HG03342 (cell line): ENCODE data around the gene TEAD4.
A peak's percentile ranks its signal among the peaks of the same experiment; 100 is the strongest.

Experiments used
- ATAC-seq: cut with Tn5 transposase; IDR thresholded peaks from one replicate; pipeline ENCODE4 v1.9.1; 2021; ENCODE audit warnings: mild to moderate bottlenecking, moderate library complexity; ENCODE audit not compliant: unreplicated experiment

Gene TEAD4

DNA sequence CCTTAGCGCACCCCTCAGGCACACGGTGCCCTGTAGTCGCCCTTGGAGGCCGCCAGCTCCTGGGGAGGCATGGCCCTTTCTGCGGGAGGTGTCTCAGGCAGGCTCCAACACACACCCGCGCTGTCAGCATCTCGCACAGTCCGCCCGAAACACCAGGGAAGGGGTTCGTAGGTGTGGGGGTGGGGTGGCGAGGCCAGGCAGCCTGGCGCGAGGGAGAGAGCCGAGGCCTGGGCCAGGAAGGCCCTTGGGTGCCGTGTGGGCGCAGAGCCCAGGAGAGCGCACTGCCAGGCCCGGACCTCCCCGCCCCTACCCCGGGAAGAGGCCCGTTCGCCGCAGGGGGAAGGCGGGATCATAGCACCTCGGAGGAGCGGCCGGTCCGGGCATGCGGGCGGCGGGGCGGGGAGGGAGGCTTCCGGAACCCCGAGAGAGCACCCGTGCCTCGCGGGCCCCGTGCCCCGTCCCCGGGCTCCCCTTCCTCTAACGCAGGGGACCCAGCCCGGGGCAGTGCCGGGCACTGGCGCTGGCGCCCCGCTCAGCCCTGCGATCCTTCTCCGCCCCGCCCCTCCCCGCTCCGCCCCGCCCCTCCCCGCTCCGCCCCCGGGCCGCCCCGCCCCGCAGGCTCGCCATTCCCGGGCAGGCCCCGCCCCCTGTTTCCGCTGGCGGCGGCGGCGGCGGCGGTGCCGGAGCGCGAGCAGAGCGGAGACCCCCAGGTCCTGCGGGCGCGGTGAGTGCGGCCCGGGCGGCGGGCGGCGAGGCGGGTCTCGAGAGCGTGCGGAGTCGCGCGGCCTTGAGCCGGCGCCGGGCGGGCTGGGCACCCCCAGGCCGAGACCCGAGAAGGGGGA, 117.8 kb downstream of the TEAD4 start, which contains the start of gene TSPAN9:
TSPAN9 (plus strand) TSS at position 650 of the 842 bp plus-strand sequence. CDS start 123,815 bp downstream, outside the sequence.
- ATAC-seq, result peak; percentile 71

DNA sequence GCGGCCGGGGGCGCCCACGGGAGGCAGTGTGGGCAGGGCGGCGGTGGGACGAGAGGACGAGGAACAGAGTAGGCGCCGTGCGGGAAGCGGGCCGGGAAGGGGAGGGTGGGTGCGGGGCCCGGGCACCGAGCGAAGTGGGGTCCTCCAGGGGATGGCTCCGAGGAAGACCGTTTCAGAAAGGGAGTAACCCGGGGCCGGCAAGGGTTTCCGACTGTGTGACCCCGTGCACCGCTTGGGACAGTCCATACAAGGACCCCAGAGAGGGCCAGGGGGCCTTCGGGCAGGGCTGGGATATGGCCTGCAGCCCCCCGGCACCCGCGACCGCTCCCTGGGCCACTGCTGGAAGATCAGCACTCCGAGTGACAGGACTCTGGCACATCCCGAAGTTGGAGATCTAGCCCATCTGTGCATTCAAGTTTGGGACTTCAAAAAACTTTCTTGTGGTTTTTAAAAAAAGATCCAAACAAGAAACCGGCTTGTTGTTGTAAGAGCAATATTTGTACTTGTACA, 118.4 kb downstream of the TEAD4 start:
- no peak for ATAC-seq

GRCh38 chr12:3078086-3078820, 119.1 kb downstream of the TEAD4 start:
- ATAC-seq, result no peak

- ATAC-seq, result no peak
Observed at GRCh38 chr12:3081091-3081490, 121.9 kb downstream of the TEAD4 start.

DNA sequence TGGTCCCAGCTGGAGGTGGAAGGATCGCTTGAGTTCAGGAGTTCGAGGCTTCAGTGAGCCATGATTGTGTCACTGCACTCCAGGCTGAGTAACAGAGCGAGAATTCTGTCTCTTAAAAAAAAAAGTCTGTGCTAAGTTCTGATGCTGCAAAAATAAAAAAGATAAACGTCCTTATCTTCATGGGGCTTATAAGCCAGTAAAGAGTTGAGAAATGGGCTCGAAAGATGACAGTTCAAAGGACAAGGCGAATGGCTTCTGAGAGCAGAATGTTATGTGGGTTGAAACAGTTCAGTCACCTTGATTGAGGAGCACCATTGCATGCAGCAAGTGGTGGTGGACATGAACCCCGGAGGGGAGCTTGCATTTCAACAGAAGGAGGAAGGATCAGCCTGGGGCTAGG, 122.7 kb downstream of the TEAD4 start:
- ATAC-seq, result no peak

- no peak for ATAC-seq
Observed at GRCh38 chr12:3083241-3083920, 124.2 kb downstream of the TEAD4 start.

- ATAC-seq, result no peak
Observed at GRCh38 chr12:3083921-3084347, 124.7 kb downstream of the TEAD4 start.

DNA sequence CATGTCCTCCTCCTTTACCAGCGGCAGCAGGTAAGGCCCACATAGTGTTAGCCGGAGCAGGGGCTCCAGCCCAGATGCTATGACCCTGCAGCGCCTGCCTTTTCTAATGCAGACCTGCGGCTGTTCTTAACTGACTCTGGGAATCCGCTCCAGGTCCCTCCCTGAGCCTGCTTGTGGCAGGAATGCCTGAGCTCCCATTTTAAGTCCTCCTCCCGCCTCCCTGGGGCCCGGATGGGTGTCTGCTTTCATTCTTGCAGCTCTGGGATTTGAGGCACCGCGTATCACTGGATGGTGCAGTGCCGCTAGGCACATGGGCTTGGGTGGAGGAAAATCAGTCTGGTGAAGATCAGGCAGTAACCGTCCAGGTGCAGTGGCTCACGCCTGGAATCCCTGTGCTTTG, 125.5 kb downstream of the TEAD4 start:
- no peak for ATAC-seq

- ATAC-seq, result no peak
Observed at GRCh38 chr12:3085341-3086139, 126.3 kb downstream of the TEAD4 start.

GRCh38 chr12:3086211-3086610, 127.0 kb downstream of the TEAD4 start:
- ATAC-seq, result no peak

- ATAC-seq, result no peak
Observed at GRCh38 chr12:3086729-3087323, 127.6 kb downstream of the TEAD4 start.

DNA sequence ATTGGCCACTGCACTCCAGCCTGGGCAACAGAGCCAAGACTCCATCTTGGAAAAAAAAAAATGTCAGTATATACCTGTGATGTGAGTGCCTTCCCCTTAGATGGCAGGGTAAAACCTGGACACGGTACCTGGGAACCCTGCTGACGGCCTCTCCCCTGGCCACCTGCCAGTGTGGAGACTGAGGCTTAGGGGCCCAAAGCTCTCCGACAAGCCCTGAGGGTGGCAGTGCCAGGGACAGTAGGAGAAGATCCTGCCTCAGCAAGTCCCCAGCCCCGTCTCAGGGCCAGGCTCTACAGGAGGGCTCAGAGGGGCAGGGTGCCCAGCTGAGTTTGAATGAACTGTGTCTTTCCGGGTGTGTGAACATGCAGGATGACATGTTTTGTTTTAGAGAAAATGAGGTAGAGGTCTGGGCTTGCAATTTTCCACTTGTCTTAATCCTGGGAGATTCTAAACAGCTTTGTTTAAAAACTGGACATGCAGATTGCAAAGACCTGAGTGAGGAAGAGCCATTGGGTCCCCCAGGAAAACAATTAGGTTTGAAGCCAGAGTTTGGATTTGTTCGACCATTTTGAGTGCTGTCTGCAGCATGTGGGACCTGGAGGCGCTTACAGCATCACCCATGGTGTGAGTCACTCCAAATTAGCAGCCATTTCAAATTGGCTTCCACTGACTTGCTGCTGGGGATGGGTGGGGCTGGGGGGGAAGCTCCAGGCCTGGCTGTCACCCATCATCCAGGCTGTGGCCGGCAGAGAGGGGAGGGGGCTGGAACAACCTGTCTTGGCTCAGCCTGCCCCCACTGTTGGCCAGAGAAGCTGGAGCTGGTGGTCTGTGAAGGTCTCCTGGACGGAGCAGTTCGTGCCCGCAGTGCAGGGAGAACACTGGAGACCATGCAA, 128.8 kb downstream of the TEAD4 start:
- no peak for ATAC-seq

DNA sequence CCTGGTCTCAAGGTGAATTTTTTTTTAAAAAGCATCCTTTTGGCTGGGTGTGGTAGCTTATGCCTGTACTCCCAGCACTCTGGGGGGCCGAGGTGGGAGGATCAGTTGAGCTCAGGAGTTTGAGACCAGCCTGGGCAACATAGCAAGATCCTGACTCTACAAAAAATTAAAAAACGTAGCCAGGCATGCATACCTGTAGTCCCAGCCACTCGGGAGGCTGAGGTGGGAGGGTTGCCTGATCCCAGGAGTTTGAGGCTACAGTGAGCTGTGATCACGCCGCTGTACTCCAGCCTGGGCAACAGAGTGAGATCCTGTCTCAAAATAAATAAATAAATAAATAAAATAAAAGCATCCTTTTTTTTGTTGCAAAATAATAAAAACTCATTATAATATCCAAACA, 130.4 kb downstream of the TEAD4 start:
- no peak for ATAC-seq
